Transverse colon (tissue), 4 donors: ENCODE data around the gene EVI5. TPM values are rescaled to one million over a fixed set of nuclear protein-coding genes. Genes with fewer than 3 reads are reported as not detected.
"Not testable (repeated sequence)": the region's sequence is repeated elsewhere in the genome, so short reads cannot be mapped to it uniquely, and the experiment has no call there.

Experiments used
- DNase-seq: peaks from one replicate; pipeline ENCODE4 v3.0.0-alpha.2; 2019
- H3K27ac ChIP-seq, 4 donors: fragments of 200-600 bp; sonication (generic); 2 replicates each; pipeline ENCODE4 v1.5.1; 2016 to 2018; ENCODE audit warnings: inconsistent platforms in 4 of 4
- H3K27me3 ChIP-seq: fragments of 200-600 bp; sonication (generic); 2 replicates; pipeline ENCODE4 v1.5.1; 2017; ENCODE audit warnings: inconsistent platforms
- H3K36me3 ChIP-seq, 4 donors: fragments of 200-600 bp; sonication (generic); 2 replicates each; pipeline ENCODE4 v1.5.1; 2017 to 2019; ENCODE audit warnings: inconsistent platforms in 4 of 4
- H3K4me1 ChIP-seq, 4 donors: fragments of 200-600 bp; sonication (generic); 2 replicates each; pipeline ENCODE4 v1.5.1; 2017 to 2020; ENCODE audit warnings: inconsistent platforms in 4 of 4
- H3K4me3 ChIP-seq, 4 donors: fragments of 200-600 bp; sonication (generic); 1 replicate in 1 of 4; 2 replicates in 3 of 4; pipeline versions ENCODE4 v1.5.1 to v1.6.1; 2017 to 2019; ENCODE audit warnings: inconsistent platforms in 4 of 4
- H3K9me3 ChIP-seq, 2 donors: fragments of 200-600 bp; sonication (generic); 2 replicates each; pipeline ENCODE4 v1.5.1; 2017 to 2019; ENCODE audit warnings: inconsistent platforms in 2 of 2
- EP300 ChIP-seq: sonication (generic); formaldehyde crosslinking; IDR thresholded peaks from one replicate; pipeline ENCODE4 v1.6.1; 2017; ENCODE audit warnings: antibody characterized with exemption, low read depth
- POLR2A ChIP-seq: fragments of 450-650 bp; IDR thresholded peaks from one replicate; pipeline ENCODE4 v1.6.1; 2016; ENCODE audit warnings: antibody characterized with exemption, mild to moderate bottlenecking, moderate library complexity
- POLR2AphosphoS5 ChIP-seq, 3 donors: sonication (generic); formaldehyde crosslinking; IDR thresholded peaks; one replicate each; pipeline ENCODE4 v1.6.1; 2016; ENCODE audit warnings: antibody characterized with exemption in 3 of 3
- WGBS, 2 donors: methylation state at CpG; one replicate each; pipeline ENCODE4 v1.1.5; 2018; ENCODE audit warnings: low coverage in 1 of 2; 5-methylcytosine and 5-hydroxymethylcytosine counted together
- in situ Hi-C, 4 donors: fragments of 200-750 bp; cut with MboI; loops; one replicate each; pipeline versions ENCODE4 v1.15.0 to v1.15.1; 2017; ENCODE audit warnings: low sequenced_read_pairs in 3 of 4, low pct_ligation_motif_present in 1 of 4, low pct_unique_long_range_greater_than_20kb in 1 of 4
- intact Hi-C: fragments of 100-400 bp; cut with DNase I; formaldehyde crosslinking; loops from one replicate; pipeline ENCODE4 v1.15.1; 2023; ENCODE audit warnings: low total_unique reads
- total RNA-seq, 4 donors: library from RNA; depleted of rRNA; stranded (reverse); fragments of >200 nt; gene quantifications; one replicate each; pipeline ENCODE4 v1.1.0, GENCODE V29; 2016
- TF ChIP-seq, protein P1 (sequence below), 5 experiments: fragments of 200-600 bp in 3 of 5; fragments of 450-650 bp in 2 of 5; sonication (generic) in 3 of 5; IDR thresholded peaks; 1 replicate in 2 of 5; 2 replicates in 3 of 5; pipeline ENCODE4 v1.5.1; 2016 to 2017; ENCODE audit warnings: antibody characterized with exemption in 5 of 5, inconsistent platforms in 3 of 5, mild to moderate bottlenecking in 2 of 5, moderate library complexity in 1 of 5

Gene EVI5
- total RNA-seq, 4 donors from 2014 or later: 10.5 to 57.6 (median 15.3) TPM

DNA sequence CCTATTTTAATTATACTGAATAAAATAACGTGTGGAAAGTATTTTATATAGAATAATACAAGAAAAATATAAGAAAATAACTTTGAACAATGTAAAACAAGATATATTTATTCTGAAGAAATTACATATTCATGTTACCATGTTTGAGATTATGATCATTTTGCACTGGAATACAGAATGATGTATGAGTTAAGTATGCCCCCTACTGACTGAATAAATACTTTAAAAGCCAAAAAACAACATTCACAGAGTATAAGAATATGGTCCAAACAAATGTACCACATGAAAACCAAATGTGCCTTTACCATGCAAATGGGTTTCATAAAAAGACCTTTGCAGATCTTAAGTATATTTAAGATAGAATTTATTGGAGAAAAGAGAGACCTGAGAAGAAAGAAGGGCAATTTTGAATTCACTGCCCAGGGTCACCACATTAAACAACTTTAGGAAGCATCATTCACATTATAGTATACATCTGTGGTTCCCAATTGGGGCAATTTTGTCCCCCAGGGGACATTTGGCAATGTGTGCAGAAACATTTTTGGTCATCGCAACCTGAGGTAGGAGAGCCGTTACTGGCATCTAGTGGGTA is 161.6 kb downstream of the EVI5 start:
- Histone ChIP-seq H3K9me3 (no peaks in the 10 kb centered on the region), H3K4me3 (no peak overlapping the region), H3K4me1 (no peaks in the 10 kb centered on the region), H3K27ac (no peak overlapping the region), H3K27me3 (no peaks in the 10 kb centered on the region), H3K36me3 (peaks cover 0 to 8% (median 0%) of the 10 kb centered on the region in 4 donors)
- DNase-seq: no peak
- TF ChIP-seq POLR2AphosphoS5 (IDR thresholded peaks at IDR 0.05): no peak
- no peak for TF ChIP-seq EP300
- TF ChIP-seq, protein P1, sequence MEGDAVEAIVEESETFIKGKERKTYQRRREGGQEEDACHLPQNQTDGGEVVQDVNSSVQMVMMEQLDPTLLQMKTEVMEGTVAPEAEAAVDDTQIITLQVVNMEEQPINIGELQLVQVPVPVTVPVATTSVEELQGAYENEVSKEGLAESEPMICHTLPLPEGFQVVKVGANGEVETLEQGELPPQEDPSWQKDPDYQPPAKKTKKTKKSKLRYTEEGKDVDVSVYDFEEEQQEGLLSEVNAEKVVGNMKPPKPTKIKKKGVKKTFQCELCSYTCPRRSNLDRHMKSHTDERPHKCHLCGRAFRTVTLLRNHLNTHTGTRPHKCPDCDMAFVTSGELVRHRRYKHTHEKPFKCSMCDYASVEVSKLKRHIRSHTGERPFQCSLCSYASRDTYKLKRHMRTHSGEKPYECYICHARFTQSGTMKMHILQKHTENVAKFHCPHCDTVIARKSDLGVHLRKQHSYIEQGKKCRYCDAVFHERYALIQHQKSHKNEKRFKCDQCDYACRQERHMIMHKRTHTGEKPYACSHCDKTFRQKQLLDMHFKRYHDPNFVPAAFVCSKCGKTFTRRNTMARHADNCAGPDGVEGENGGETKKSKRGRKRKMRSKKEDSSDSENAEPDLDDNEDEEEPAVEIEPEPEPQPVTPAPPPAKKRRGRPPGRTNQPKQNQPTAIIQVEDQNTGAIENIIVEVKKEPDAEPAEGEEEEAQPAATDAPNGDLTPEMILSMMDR (IDR thresholded peaks at IDR 0.05): peak in 4 of 5 experiments; percentile 22 to 27 (median 25)
- 81 to 87% methylated on average over 3 of the region's 3 CpGs for WGBS, 2 donors
- in situ Hi-C loops (loop anchor here in 3 of 4 donors (25.0 kb wide), 2 partner anchors 311 to 611 kb away; no protein-coding TSS in a partner anchor), intact Hi-C loops (no loop called here)

DNA sequence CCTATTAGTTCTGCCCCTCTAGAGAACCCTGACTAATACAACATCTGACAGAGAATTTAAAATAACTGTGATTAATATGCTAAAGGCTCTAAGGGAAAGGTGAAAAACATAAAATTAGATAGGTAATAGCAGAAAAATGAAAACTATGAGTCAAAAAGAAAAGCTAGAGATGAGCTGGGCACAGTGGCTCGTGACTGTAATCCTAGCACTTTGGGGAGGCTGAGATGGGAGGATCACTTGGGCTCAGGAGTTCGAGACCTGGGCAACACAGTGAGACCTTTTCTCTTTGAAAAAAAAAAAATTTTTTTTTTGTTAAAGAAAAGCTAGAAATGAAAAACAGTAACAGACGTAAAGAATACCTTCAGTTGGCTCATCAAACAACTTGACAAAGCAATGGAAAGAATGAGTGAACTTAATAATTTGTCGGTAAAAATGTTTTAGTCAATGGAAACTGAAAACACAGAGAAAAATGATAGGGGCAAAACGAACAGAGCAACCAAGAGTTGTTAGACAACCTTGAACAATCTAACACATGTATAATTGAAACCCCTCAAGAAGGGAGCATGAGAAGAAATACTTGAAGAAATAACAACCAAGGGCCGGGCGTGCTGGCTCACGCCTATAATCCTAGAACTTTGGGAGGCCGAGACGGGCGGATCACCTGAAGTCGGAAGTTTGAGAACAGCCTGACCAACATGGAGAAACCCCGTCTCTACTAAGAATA is 165.3 kb downstream of the EVI5 start:
- intact Hi-C loops: no loop called here
- in situ Hi-C loops: loop anchor here (10.0 to 25.0 kb wide), 3 partner anchors 305 to 607 kb away; no protein-coding TSS in a partner anchor
- H3K4me1 ChIP-seq: no peaks in the 10 kb centered on the region

DNA sequence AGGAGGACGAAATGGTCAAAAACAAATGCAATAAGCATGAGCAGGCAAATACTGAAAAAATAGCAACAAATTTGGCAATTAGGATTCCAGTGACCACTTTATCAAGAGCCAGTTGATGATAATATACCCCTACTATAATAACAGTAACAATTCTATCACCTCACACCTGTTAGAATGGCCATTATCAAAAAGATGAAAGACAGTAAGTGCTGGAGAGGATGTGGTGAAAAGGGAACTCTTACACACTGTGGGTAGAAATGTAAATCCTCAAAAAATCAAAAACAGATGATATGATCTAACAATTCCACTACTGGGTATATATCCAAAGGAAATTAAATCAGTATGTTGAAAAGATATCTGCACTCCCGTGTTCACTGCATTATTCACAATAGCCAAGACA is 183.9 kb downstream of the EVI5 start:
- Histone ChIP-seq H3K4me3 (no peak overlapping the region), H3K4me1 (no peaks in the 10 kb centered on the region), H3K9me3 (no peaks in the 10 kb centered on the region), H3K27ac (no peak overlapping the region), H3K27me3 (no peaks in the 10 kb centered on the region), H3K36me3 (no peaks in the 10 kb centered on the region)
- no peak for DNase-seq
- intact Hi-C loops (no loop called here), in situ Hi-C loops (loop anchor here in 3 of 4 donors (25.0 kb wide), 2 partner anchors 289 to 589 kb away; no protein-coding TSS in a partner anchor)
- TF ChIP-seq, protein P1 (IDR thresholded peaks at IDR 0.05): no peak
- no peak for TF ChIP-seq POLR2A
- no peak for TF ChIP-seq EP300
- no peak for TF ChIP-seq POLR2AphosphoS5 (IDR thresholded peaks at IDR 0.05)
- 92 to 97% methylated on average over 2 of the region's 2 CpGs for WGBS, 2 donors

More for the DNA sequence above, 165.3 kb downstream of the EVI5 start:
- Histone ChIP-seq H3K4me3 (no peak overlapping the region), H3K36me3 (peaks cover 0 to 8% (median 0%) of the 10 kb centered on the region in 4 donors), H3K27ac (no peak overlapping the region), H3K27me3 (no peaks in the 10 kb centered on the region), H3K9me3 (no peaks in the 10 kb centered on the region)
- TF ChIP-seq POLR2A (no peak), POLR2AphosphoS5 (IDR thresholded peaks at IDR 0.05) (no peak), EP300 (no peak)
- TF ChIP-seq, protein P1 (IDR thresholded peaks at IDR 0.05): no peak
- DNase-seq: no peak
- WGBS, 2 donors: 88 to 94% methylated on average over 12 to 13 of the region's 13 CpGs

DNA sequence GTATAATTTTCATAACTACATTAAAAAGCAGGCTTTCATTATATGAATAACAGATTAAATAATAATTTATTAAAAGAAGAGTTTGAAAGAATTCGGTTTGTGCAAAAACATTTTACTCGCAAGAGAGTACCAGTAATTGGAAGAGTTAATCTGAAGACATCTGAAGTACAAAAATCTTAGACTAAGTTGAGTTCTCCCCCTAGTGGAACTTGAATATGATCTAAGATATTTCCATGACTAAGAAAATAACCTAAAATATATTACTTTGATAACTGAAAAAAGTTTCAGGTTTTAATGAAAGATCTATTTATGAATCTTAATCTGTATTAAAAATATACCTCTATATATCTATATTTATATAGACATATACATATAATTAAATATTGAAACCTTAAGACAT is 185.7 kb downstream of the EVI5 start:
- TF ChIP-seq, protein P1 (IDR thresholded peaks at IDR 0.05): peak; percentile 16 to 38 (median 30)
- TF ChIP-seq POLR2A: no peak
- no peak for TF ChIP-seq EP300
- no peak for TF ChIP-seq POLR2AphosphoS5 (IDR thresholded peaks at IDR 0.05)
- Histone ChIP-seq H3K9me3 (no peaks in the 10 kb centered on the region), H3K27ac (no peak overlapping the region), H3K27me3 (no peaks in the 10 kb centered on the region), H3K4me3 (no peak overlapping the region), H3K36me3 (no peaks in the 10 kb centered on the region), H3K4me1 (no peaks in the 10 kb centered on the region)
- no peak for DNase-seq
- intact Hi-C loops: no loop called here
- WGBS, 2 donors: 53 to 66% methylated on average over 2 of the region's 2 CpGs
- in situ Hi-C loops: no loop called here

DNA sequence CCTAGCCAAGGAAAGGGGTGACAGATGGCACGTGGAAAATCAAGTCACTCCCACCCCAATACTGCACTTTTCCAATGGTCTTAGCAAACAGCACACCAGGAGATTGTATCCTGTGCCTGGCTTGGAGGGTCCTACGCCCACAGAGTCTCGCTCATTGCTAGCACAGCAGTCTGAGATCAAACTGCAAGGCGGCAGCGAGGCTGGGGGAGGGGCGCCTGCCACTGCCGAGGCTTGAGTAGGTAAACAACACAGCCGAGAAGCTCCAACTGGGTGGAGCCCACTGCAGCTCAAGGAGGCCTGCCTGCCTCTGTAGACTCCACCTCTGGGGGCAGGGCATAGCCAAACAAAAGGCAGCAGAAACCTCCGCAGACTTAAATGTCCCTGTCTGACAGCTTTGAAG is 195.5 kb downstream of the EVI5 start:
- H3K4me3 ChIP-seq, H3K27ac ChIP-seq, H3K4me1 ChIP-seq, DNase-seq, in situ Hi-C loops, intact Hi-C loops, H3K27me3 ChIP-seq, H3K9me3 ChIP-seq, H3K36me3 ChIP-seq: not testable (repeated sequence)
- 88% methylated on average over 9 of the region's 9 CpGs; no CpG with 5 or more reads in 1 of the 2 donors for WGBS, 2 donors
